Measurements from ENCODE around the gene ATG4C.
A peak's percentile ranks its signal among the peaks of the same experiment; 100 is the strongest.

Gene ATG4C

DNA sequence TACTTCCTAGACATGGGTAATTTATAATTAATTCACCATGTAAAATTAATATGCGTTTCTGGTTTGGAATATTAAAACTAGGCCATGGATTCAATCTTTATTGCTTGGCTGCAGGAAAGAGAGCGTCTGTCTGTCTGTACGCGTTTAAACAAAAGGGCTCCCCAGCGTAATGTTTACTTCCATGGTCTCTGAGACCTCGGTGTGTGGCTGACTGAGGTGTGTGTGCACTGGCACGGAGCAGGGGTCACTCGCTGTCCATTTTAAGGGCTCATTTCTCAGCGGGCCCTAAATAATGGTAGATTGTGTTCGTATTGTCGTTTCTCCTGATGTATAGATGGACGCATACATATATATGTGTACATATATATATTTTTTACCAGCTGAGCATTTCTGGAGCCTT lies 119.6 kb downstream of the ATG4C start:
- Histone ChIP-seq H2AFZ (ENCODE audit: low read length) (no peak overlapping the region), H3K79me2 (ENCODE audit: insufficient read depth, low read length) (no peaks in the 10 kb centered on the region), H3K27me3 (ENCODE audit: insufficient read depth, low read length, poor library complexity, severe bottlenecking) (no peaks in the 10 kb centered on the region), H3K4me2 (ENCODE audit: low read depth, low read length, poor library complexity, severe bottlenecking) (peak overlapping the region; percentile 52), H3K9ac (ENCODE audit: low read depth, low read length, poor library complexity, severe bottlenecking) (no peak overlapping the region), H3K9me3 (ENCODE audit: insufficient read depth, low read depth, low read length) (no peaks in the 10 kb centered on the region), H3F3A (ENCODE audit: low read depth) (no peaks in the 10 kb centered on the region), H3K4me1 (ENCODE audit: insufficient read depth, low read length, poor library complexity, severe bottlenecking) (peaks cover 18% of the 10 kb centered on the region), H4K20me1 (ENCODE audit: insufficient read depth, low read length, poor library complexity, severe bottlenecking) (no peaks in the 10 kb centered on the region), H3K4me3 (ENCODE audit: low read length, poor library complexity, severe bottlenecking) (no peak overlapping the region), H3K9me2 (replicated peaks; ENCODE audit: low read depth, low read length) (no peaks in the 10 kb centered on the region), H3K36me3 (ENCODE audit: insufficient read depth, low read length) (no peaks in the 10 kb centered on the region)
- TF ChIP-seq, protein P1, sequence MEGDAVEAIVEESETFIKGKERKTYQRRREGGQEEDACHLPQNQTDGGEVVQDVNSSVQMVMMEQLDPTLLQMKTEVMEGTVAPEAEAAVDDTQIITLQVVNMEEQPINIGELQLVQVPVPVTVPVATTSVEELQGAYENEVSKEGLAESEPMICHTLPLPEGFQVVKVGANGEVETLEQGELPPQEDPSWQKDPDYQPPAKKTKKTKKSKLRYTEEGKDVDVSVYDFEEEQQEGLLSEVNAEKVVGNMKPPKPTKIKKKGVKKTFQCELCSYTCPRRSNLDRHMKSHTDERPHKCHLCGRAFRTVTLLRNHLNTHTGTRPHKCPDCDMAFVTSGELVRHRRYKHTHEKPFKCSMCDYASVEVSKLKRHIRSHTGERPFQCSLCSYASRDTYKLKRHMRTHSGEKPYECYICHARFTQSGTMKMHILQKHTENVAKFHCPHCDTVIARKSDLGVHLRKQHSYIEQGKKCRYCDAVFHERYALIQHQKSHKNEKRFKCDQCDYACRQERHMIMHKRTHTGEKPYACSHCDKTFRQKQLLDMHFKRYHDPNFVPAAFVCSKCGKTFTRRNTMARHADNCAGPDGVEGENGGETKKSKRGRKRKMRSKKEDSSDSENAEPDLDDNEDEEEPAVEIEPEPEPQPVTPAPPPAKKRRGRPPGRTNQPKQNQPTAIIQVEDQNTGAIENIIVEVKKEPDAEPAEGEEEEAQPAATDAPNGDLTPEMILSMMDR (conservative IDR thresholded peaks at IDR 0.05; ENCODE audit: low read length), result no peak
- TF ChIP-seq EZH2phosphoT487 (IDR thresholded peaks at IDR 0.05; ENCODE audit: borderline replicate concordance), result no peak

DNA sequence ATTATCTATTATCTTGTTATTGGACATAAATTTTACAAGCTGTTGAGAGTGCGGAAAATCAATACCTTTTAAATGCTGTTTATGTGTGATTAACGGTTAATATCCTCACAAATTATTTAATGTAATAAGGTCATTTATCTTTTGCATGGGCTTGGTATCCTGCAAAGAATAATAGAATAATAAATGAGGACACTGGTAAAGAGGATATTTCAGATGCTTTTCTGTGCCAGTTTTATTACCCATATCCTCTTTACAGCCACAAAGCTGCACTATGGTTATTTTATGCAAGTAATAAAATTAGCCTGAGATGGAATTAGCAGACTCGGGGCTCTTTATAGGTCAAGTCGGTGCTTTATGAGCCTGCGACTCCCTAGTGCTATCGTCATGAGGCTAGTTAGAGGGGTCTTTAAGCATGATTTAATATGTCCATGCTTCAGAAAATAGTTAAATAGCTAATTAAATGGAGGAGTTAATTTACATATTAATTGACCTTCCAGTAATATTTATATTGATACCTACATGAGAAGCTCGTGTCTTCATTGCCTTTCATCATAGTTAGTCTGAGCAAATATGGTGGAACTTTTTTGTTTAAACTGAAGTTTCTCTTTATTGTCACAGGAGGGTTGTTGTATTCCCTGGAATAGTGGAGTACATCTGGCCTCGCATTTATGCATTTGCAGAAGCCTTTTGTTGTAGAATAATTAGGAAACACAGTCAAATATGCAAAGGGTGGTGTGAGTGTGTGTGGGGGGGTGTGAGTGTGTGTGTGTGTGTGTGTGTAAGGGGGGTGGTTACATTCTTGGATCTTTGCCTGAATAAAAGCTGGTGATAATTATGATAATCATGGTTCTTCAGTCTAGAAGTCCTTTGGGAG lies 120.3 kb downstream of the ATG4C start:
- Histone ChIP-seq H3K79me2 (ENCODE audit: insufficient read depth, low read length) (no peaks in the 10 kb centered on the region), H2AFZ (ENCODE audit: low read length) (no peak overlapping the region; the same call in 1 of the 2 replicates), H3K4me3 (ENCODE audit: low read length, poor library complexity, severe bottlenecking) (peak overlapping the region; percentile 9), H3K4me2 (ENCODE audit: low read depth, low read length, poor library complexity, severe bottlenecking) (peak overlapping the region; percentile 52), H3K27me3 (ENCODE audit: insufficient read depth, low read length, poor library complexity, severe bottlenecking) (no peaks in the 10 kb centered on the region), H3K9me3 (ENCODE audit: insufficient read depth, low read depth, low read length) (no peaks in the 10 kb centered on the region), H3K36me3 (ENCODE audit: insufficient read depth, low read length) (no peaks in the 10 kb centered on the region), H3K4me1 (ENCODE audit: insufficient read depth, low read length, poor library complexity, severe bottlenecking) (peaks cover 18% of the 10 kb centered on the region), H4K20me1 (ENCODE audit: insufficient read depth, low read length, poor library complexity, severe bottlenecking) (no peaks in the 10 kb centered on the region), H3F3A (ENCODE audit: low read depth) (no peaks in the 10 kb centered on the region), H3K9me2 (replicated peaks; ENCODE audit: low read depth, low read length) (no peaks in the 10 kb centered on the region), H3K9ac (ENCODE audit: low read depth, low read length, poor library complexity, severe bottlenecking) (no peak overlapping the region)
- no peak for TF ChIP-seq EZH2phosphoT487 (IDR thresholded peaks at IDR 0.05; ENCODE audit: borderline replicate concordance)
- TF ChIP-seq, protein P1 (conservative IDR thresholded peaks at IDR 0.05; ENCODE audit: low read length), result no peak

DNA sequence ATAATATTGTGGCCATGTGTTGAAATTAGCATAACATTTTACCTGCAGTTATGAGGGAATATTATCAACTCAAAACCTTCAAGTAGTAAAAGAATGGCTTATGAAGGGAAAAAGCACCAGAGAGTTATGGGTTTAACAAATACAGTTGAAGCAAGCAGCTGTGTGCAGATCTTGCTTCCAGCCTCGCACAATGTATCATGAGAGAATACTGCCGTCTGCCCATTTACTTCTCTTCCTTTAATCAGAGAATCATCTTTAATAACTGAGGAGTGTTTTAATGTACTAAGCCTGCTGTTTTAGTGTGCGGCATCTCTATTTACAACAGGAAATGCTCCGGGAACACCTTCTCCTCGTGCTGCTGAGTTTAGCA lies 120.9 kb downstream of the ATG4C start:
- no peak for TF ChIP-seq EZH2phosphoT487 (IDR thresholded peaks at IDR 0.05; ENCODE audit: borderline replicate concordance)
- TF ChIP-seq, protein P1 (conservative IDR thresholded peaks at IDR 0.05; ENCODE audit: low read length), result no peak
- Histone ChIP-seq H3F3A (ENCODE audit: low read depth) (no peaks in the 10 kb centered on the region), H3K9me3 (ENCODE audit: insufficient read depth, low read depth, low read length) (no peaks in the 10 kb centered on the region), H2AFZ (ENCODE audit: low read length) (no peak overlapping the region; the same call in 1 of the 2 replicates), H3K9me2 (replicated peaks; ENCODE audit: low read depth, low read length) (no peaks in the 10 kb centered on the region), H4K20me1 (ENCODE audit: insufficient read depth, low read length, poor library complexity, severe bottlenecking) (no peaks in the 10 kb centered on the region), H3K36me3 (ENCODE audit: insufficient read depth, low read length) (no peaks in the 10 kb centered on the region), H3K4me2 (ENCODE audit: low read depth, low read length, poor library complexity, severe bottlenecking) (peak overlapping the region; percentile 52), H3K79me2 (ENCODE audit: insufficient read depth, low read length) (no peaks in the 10 kb centered on the region), H3K27me3 (ENCODE audit: insufficient read depth, low read length, poor library complexity, severe bottlenecking) (no peaks in the 10 kb centered on the region), H3K9ac (ENCODE audit: low read depth, low read length, poor library complexity, severe bottlenecking) (no peak overlapping the region), H3K4me3 (ENCODE audit: low read length, poor library complexity, severe bottlenecking) (no peak overlapping the region), H3K4me1 (ENCODE audit: insufficient read depth, low read length, poor library complexity, severe bottlenecking) (peaks cover 18% of the 10 kb centered on the region)

Data from Loucy (cell line).